HG03354 (cell line): ENCODE results near the gene ST3GAL6.

ENCODE experiments used
- ATAC-seq: cut with Tn5 transposase; IDR thresholded peaks from one replicate; pipeline ENCODE4 v1.9.1; 2021; ENCODE audit warnings: mild to moderate bottlenecking; ENCODE audit not compliant: unreplicated experiment, poor library complexity, severe bottlenecking

The ST3GAL6 gene

DNA sequence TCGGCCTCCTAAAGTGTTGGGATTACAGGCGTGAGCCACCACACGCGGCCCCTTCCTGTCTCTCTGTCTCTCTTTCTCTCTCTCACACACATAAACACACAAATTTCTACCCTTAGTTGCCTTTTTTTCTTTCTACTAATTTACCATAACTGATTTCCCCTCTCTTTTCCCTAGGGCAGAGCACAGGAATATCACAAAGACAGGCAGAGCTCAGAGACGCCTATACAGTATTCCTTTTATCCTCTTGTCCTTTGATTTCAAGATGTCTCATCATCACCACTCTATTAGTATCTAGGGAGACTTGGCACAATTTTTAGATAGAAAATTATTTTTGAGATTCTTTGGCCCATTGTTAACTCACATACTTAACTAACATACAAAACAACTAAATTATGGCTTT lies 25.8 kb upstream of the ST3GAL6 start:
- ATAC-seq: no peak

DNA sequence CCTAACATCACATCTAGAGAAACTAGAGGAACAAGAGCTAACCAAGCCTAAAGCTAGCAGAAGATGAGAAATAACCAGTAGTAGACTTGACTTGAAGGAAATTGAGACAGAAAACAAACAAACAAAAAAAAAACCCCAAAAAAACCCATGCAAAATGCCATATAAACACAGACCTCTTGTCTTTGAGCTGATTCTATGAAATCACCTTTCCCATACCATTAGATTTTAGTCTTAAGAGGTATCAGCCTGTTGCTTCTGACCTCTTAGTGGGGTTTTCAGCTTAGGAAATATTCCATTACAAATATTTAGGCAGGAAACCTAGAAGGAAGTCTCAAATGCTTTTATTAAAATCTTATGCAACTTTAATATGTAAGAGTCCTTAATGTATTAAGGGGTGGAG lies 23.9 kb upstream of the ST3GAL6 start:
- no peak for ATAC-seq

DNA sequence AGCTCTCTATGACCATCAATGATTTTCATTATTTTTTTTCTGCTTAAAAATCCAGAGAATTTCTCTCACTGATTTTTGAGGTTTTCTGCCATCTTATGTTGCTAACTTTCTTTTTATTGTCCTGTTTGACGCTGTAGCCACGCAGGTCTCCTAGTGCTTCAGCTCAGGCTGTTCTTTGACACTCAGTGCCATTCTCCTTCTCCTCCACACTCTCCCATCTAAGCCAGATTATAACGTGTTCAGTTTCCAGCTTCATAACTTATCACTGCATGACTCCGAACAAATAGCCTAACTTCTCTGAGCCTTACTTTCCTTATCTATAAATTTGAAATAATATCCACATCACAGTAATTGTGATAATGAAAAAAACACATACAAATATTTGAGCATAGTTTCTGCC lies 22.8 kb upstream of the ST3GAL6 start:
- no peak for ATAC-seq

DNA sequence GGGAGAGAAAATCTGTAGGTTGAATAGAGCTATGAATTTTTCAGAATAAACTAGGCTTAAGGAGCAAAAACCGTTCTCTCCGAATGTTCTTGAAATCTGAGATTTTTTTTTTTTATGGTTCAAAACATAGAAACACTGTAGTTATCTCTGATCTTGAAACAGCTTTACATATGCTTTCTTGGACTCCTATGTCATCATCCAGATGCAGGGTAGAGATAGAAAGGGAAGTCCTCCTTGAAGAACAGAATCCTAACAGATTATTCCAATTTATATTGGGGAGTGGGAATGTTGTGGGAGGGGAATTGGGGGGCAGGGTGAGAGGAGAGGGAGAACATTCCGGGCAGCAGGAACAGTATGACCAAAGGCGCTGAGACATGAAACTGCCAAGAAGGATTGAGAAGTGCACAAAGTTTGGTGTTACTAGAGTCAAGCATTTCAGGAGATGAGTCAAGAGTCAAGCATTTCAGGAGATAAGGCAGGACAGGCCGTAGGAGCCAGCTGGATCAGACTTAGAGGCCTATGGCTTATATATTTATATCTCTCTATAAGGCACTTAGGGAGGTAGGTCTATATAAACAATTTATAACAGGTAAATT lies 21.9 kb upstream of the ST3GAL6 start:
- ATAC-seq: no peak

DNA sequence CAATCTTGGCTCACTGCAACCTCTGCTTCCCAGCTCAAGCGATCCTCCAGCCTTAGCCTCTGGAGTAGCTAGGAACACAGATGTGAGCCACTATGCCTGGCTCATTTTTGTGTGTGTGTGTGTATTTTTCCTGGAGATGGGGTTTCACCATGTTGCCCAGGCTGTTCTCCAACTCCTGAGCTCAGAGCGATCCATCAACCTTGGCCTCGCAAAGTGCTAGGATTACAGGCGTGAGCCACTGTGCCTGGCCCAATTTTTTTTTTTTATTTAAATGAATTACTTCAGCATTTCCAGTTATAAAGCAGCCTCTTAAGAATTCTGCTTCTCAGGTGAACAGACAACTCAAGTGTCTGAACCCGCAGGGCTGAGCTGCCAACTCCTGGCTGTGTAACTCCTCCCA lies 20.1 kb upstream of the ST3GAL6 start:
- ATAC-seq: no peak

DNA sequence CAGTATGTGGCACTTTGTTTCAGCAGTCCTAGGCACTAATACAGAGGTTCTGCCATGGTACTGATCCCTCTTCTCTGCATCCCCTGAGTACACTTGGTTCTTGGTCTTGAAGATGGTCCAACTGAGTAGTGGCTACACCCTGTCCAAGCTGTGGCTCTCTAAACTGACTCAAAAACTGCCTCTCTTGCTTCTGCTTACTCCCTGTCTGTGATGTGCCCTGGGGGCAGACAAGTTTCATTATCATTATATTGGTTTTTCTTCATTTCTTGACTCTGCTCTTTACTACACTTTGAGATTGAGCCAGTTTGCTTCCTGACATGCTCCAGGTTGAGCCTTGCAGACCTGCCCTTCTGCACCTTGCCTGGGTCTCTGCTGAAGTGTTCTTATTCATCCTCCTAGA lies 18.9 kb upstream of the ST3GAL6 start:
- peak; percentile 45 for ATAC-seq

DNA sequence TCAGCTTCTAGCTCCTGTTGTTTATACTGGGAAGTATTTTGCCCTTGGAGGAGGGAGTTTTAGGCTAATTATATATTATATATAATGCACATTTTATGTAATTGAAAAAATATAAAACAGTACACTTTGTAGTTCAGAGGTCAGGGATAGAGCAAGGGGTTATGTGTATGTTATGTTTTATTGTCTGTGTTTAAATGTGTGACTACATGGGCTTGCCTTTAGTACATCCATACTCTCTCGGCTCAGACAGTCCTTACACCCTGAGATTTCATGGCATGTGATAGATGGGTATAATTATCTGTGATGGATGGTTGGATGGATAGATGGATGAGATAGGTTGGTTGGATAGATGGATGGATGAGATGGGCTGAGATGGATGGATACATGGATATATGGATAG lies 17.4 kb upstream of the ST3GAL6 start:
- ATAC-seq: peak; percentile 20

DNA sequence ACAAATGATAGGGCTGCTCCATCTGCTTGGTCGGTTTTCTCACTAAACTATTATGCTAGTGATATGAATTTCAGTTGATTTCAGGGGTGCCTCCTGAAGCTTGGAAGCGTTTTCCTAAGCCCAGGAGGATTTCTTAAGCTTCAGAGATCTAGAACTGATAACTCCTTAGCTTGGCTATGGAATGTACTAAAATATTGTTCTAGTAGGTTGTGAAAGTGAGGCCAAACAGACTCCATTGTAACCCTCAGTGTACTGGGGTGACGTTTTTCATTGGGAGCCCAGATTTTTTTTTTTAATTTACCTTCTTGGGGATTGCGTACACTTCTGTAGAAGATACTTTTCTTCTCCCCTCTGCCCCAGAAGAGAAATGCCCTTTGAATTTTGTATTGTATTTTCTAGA lies 17.0 kb upstream of the ST3GAL6 start:
- no peak for ATAC-seq

DNA sequence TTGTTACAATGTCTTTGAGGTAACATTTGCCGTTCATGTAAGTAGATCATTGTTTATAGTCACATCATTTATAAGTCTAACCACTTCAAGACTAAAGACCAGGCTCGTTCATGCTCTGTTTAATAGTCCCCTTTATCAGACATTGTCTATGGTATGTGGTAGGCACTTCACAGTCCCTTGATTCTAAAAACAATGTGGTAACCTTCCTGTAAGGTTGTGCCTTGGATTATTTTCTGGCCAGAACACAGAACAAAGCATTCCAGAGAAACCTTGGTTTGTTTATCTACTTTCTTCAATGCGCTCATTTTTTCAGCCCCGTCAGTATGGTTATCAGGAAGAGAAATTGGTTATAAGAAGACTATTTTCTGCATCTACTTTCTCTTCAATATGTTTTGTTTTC lies 16.3 kb upstream of the ST3GAL6 start:
- no peak for ATAC-seq

DNA sequence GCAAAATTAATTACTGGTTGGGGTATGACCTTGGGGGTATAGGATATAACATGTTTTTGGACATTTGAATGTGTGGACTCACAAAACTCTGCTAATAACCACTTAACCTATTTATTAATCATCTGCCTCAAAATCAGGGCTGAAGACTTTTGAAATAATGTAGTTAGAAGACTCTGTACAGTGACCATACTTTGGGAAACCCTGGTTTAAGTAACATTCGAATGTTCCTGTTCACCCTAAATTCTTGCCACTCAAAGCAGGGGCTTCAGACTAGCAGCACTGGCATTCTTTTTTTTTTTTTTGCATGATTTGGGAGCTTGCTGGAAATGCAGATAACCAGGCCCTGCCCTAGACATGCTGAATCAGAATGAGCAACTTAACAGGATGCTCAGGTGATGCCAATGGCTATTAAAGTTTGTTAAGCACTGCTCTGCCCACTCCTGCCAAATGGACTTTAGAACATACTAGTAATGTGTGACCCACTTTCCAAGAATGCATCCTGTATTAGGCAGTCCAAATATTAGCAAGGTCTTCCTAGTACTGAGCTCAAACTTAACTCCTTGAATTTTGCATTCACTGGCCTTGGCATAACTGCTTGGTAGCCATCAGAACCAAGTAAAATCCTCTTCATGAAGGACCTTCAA lies 12.7 kb upstream of the ST3GAL6 start:
- ATAC-seq: no peak

DNA sequence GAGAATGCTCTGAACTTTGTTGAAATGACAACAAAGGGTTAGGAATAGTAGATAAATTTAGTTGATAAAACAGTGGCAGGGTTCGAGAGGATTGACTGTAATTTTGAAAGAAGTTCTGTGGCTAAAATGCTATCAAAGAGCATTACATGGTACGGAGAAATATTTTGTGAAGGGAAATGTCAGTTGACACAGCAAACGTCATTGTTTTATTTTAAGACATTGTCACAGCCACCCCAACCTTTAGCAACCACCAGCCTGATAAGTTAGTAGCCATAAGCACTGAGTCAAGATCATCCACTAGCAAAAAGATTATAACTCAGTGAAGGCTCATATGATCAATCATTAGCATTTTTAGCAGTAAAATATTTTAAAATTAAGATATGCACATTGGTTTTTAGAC lies 8.7 kb upstream of the ST3GAL6 start:
- ATAC-seq: no peak

DNA sequence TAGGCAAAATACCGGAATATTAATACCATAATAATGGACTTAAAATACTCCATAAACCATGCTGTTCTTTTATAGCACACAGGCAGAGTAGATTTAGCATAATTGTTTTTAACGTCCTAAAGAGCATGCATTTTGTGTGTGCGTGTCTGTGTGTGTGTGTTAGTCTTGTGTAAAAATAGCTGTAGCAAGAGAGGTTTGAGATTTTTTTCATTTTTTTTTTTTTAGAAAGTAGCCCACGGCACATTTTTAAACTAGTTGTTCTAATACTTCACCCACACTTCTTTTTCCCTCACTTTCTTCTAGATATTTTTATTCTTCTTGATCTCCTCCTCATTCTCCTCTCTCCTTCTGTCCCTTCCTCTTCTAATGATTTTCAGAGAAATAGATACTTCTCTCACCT lies 7.5 kb upstream of the ST3GAL6 start:
- no peak for ATAC-seq

DNA sequence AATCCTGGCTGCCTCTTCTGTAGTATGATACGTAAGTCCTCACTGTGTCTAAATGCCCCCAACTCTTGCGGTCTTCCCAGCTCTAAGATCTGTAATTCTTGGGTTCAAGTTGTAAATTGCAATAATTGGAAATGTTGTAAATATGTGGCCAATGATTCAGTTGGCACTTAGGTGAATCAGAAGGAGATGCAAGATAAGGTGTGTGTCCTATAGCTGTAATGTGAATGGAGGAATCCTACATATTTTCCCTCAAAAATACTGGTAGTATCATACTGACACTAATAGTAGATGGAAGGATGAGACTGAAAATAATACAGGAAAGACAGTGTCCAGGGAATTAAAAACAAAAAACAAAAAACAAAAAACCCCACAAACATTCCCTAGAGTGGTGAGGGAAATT lies 3.5 kb upstream of the ST3GAL6 start:
- ATAC-seq: no peak

DNA sequence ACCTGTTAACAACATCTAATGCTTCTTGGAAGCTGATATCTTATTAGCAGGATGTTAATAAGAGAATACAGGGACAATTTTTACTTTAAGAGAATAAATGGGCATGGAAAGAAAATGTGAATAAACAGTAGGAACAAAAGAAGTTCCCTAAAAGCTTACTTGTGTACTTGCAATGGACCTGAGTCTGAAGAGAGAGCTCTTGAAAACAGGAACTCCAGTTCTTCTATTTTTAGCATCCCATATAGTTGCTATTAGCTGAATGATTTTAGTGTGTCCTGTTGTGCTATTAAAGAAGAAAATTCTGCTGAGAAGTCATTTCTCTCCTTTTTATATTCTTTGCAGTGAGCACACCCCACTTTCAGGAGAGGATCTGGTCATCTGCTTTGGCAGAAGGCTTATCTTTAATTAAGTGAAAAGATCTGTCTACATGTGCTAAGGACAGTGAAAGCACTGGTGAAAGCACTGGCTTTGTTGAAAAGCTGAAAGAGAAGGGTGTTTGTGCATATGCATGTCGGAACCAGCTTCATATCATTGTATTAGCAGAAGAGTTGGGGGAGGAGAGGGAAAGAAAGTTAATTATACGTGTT lies 1.4 kb upstream of the ST3GAL6 start:
- ATAC-seq: no peak

DNA sequence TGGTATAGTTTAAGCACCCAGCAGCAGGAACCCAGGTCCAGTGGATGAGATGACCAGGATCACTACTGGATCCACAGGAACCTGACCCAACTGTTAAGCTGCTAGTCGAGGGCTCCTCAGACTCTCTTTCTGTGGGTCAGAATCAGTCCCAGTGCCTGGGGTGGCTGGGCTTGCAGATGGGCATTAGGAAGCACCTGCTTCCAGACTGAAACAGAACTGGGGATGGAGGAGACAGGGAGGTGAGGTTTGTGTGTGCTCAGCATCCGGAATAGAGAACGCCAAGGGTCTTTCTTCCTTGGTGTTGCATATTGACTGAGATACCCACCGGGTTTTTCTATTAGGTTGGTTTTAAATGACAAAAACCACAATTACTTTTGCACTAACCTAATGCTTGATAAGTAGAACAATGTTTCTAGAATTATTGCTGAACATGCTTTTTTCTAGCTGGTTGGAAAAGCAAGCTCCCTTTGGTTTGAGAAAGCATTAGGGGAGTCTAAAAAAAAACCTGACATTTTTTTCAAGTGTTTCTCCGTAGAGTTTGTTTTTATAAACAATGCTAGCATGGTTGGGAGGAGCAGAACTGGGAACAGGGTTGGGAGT lies 779 bp downstream of the ST3GAL6 start:
- no peak for ATAC-seq

DNA sequence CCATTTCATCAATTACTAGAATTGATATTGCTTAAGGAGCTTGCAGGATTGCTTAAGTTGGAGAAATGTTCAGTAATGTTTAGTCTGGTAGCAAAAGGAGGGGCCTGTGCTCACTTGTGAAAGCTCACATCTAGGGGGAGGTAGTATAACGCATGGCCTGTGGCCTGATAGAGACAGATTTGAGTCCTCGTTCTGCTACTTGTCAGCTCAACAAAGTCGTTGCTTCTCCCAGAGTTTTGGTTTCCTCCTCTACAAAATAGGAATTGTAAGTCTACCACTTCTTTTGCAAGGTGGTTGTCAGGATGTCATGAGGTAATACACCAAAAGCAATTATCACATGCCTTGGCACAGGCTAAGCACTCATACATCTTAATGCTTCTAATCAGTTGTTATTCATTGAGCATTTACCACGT lies 1.3 kb downstream of the ST3GAL6 start:
- ATAC-seq: no peak

DNA sequence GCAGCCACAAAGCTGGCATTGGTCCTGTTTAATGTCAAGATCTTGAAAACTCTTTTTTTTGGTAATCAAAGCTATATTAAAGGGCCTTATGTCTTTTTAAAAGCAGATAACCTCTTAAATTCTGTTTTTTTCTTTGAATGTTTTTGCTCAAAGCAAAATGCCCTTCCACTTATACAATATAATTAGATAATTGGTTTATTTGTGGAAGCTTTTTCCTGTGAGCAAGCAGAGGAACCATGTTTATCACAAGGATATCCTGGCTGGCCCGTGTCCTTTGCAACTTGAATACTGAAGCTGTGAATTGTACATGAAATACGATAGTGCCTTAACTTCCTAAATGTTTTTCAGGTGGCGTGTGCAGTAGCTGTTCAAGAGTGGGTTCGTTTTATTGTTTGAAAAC lies 2.6 kb downstream of the ST3GAL6 start:
- no peak for ATAC-seq

DNA sequence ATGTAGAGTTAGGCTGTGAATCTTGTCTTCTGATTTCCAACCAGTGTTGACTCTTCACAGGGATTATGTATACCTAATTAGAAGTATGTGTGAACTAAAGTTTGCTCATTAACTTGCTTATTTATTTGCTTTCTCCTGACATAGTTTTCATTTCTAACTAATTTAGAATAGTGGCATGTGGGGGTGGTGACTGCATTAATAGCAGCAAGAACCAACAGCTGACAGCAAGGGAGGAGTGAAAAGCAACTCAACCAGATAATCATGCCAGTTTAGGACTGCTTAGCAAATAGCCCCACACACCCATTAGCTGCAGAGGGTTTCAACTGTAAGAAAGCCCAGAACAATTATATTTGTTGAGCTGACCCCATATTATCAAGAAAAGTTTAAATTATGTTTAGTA lies 3.8 kb downstream of the ST3GAL6 start:
- no peak for ATAC-seq

DNA sequence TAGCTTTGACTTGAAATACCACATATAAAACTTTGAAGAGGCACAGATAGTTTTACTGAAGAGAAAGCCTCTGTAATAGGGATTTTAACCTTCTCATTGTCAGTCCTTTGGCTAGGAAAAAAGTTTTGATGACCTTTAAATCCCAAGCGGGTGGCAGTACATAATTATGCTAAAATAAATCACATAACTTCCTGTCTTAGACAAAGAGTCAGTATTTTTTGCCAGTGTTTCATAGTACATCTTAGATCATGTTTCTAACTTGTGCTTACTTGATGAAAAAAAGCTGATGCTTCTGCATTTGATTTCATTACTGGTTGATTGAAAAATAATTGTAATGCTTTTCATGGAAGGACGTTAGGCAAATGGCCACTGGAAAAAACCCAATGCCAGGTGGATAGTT lies 5.8 kb downstream of the ST3GAL6 start:
- no peak for ATAC-seq

DNA sequence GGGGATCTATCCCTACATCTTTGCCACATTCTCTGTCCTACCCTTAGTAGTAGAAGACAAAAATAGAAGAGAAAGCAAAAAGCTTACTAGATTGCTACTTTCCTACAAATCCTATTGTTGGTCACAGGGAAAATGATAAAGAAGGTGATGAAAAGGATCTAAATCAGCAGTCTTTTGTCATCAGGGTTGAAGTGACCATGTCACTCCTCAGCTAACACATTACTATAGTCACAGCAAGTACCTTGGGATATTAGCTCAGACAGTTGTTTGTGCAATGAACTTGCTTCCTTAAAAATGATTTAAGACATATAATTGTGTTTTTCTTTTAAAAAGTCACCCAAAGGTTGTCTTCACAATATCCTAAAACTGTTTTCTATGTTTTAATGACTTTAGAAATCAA lies 6.3 kb downstream of the ST3GAL6 start:
- ATAC-seq: no peak
